ENCODE measurements around the gene ANKMY2. TPM values are rescaled to one million over a fixed set of nuclear protein-coding genes. Genes with fewer than 3 reads are reported as not detected.

The ANKMY2 gene
- polyA plus RNA-seq, 3 donors = 4.8 to 7.5 (median 7.0) TPM

- peaks cover 0 to 6% (median 2%) of the 10 kb centered on the region in 3 donors for H3K27me3 Mint-ChIP-seq (ENCODE audit: low read depth in 3 of 3)
- no CpG with 5 or more reads among the region's 1 CpG for WGBS (ENCODE audit: insufficient coverage)
Measured at GRCh38 chr7:16581286-16581685, 64.3 kb downstream of the ANKMY2 start.

GRCh38 chr7:16579216-16579615, 66.3 kb downstream of the ANKMY2 start:
- H3K79me2 ChIP-seq (ENCODE audit: insufficient read depth, low read length) = no peaks in the 10 kb centered on the region
- no peak overlapping the region for H3K9ac ChIP-seq (ENCODE audit: insufficient read depth, low read length, poor library complexity, severe bottlenecking)
- H3K4me3 Mint-ChIP-seq = no peak overlapping the region
- H3K27me3 Mint-ChIP-seq (ENCODE audit: low read depth in 3 of 3) = peaks cover 0 to 2% (median 0%) of the 10 kb centered on the region in 3 donors
- H3K27me3 ChIP-seq (ENCODE audit: control insufficient read depth in 2 of 2, insufficient read depth in 2 of 2, low read length in 2 of 2) = no peaks in the 10 kb centered on the region
- no peak overlapping the region for H3K4me2 ChIP-seq (replicated peaks; ENCODE audit: extremely low read depth, low read length, poor library complexity, severe bottlenecking)
- H3K9me3 ChIP-seq (replicated peaks in 1 of 2; ENCODE audit: control insufficient read depth in 1 of 2, insufficient read depth in 1 of 2, low read length in 2 of 2) = no peaks in the 10 kb centered on the region
- no peaks in the 10 kb centered on the region for H3K4me1 Mint-ChIP-seq
- 95% methylated on average over 6 of the region's 8 CpGs for WGBS (ENCODE audit: insufficient coverage)
- no peaks in the 10 kb centered on the region for H4K20me1 ChIP-seq (ENCODE audit: insufficient read depth, low read length)
- no peak for TF ChIP-seq CTCF (IDR thresholded peaks at IDR 0.05)
- intact Hi-C loops (cut with micrococcal nuclease) = no loop called here
- H3K36me3 ChIP-seq (replicated peaks in 1 of 2; ENCODE audit: control insufficient read depth in 1 of 2, insufficient read depth in 2 of 2, low read length in 2 of 2) = no peaks in the 10 kb centered on the region
- no peaks in the 10 kb centered on the region for H3K36me3 Mint-ChIP-seq
- peaks cover 0 to 7% (median 0%) of the 10 kb centered on the region in 7 donors for H3K9me3 Mint-ChIP-seq
- no peak overlapping the region for H2AFZ ChIP-seq (ENCODE audit: insufficient read depth, low read depth, low read length, poor library complexity, severe bottlenecking)
- no peak for DNase-seq
- no peak overlapping the region for H3K4me3 ChIP-seq (replicated peaks in 1 of 3; ENCODE audit: low read depth in 2 of 3, low read length in 3 of 3)
- H3K27ac Mint-ChIP-seq = no peak overlapping the region
- no peak overlapping the region for H3K27ac ChIP-seq (ENCODE audit: low read depth in 1 of 2, low read length in 2 of 2)
- H3K4me1 ChIP-seq (ENCODE audit: control insufficient read depth in 1 of 2, insufficient read depth in 2 of 2, low read length in 2 of 2) = no peaks in the 10 kb centered on the region

More at GRCh38 chr7:16581286-16581685, 64.3 kb downstream of the ANKMY2 start:
- H3K9me3 Mint-ChIP-seq = peaks cover 0 to 12% (median 4%) of the 10 kb centered on the region in 7 donors
- Histone ChIP-seq H3K27me3 (ENCODE audit: control insufficient read depth in 2 of 2, insufficient read depth in 2 of 2, low read length in 2 of 2) (no peaks in the 10 kb centered on the region), H3K79me2 (ENCODE audit: insufficient read depth, low read length) (no peaks in the 10 kb centered on the region), H3K4me1 (ENCODE audit: control insufficient read depth in 1 of 2, insufficient read depth in 2 of 2, low read length in 2 of 2) (no peaks in the 10 kb centered on the region), H3K4me3 (replicated peaks in 1 of 3; ENCODE audit: low read depth in 2 of 3, low read length in 3 of 3) (no peak overlapping the region), H3K9me3 (replicated peaks in 1 of 2; ENCODE audit: control insufficient read depth in 1 of 2, insufficient read depth in 1 of 2, low read length in 2 of 2) (peaks cover 0 to 8% of the 10 kb centered on the region in 2 donors), H4K20me1 (ENCODE audit: insufficient read depth, low read length) (no peaks in the 10 kb centered on the region), H2AFZ (ENCODE audit: insufficient read depth, low read depth, low read length, poor library complexity, severe bottlenecking) (no peak overlapping the region), H3K36me3 (replicated peaks in 1 of 2; ENCODE audit: control insufficient read depth in 1 of 2, insufficient read depth in 2 of 2, low read length in 2 of 2) (no peaks in the 10 kb centered on the region), H3K27ac (ENCODE audit: low read depth in 1 of 2, low read length in 2 of 2) (no peak overlapping the region), H3K4me2 (replicated peaks; ENCODE audit: extremely low read depth, low read length, poor library complexity, severe bottlenecking) (no peak overlapping the region), H3K9ac (ENCODE audit: insufficient read depth, low read length, poor library complexity, severe bottlenecking) (no peak overlapping the region)
- no peaks in the 10 kb centered on the region for H3K36me3 Mint-ChIP-seq
- no peak overlapping the region for H3K27ac Mint-ChIP-seq
- H3K4me3 Mint-ChIP-seq = no peak overlapping the region
- intact Hi-C loops (cut with micrococcal nuclease) = no loop called here
- no peaks in the 10 kb centered on the region for H3K4me1 Mint-ChIP-seq
- no peak for DNase-seq
- no peak for TF ChIP-seq CTCF (IDR thresholded peaks at IDR 0.05)
